GM10266 (cell line): ENCODE measurements around the gene ATF5.

ENCODE experiments used
- DNase-seq: peaks from one replicate; pipeline ENCODE4 v3.0.0; 2012; ENCODE audit errors: extremely low spot score
- TF ChIP-seq, protein P1 (sequence below): IDR thresholded peaks from 2 replicates; pipeline ENCODE4 v1.5.1; 2012; ENCODE audit warnings: mild to moderate bottlenecking, low read depth; ENCODE audit not compliant: control insufficient read depth, insufficient read depth; ENCODE audit errors: missing control alignments

ATF5 gene

DNA sequence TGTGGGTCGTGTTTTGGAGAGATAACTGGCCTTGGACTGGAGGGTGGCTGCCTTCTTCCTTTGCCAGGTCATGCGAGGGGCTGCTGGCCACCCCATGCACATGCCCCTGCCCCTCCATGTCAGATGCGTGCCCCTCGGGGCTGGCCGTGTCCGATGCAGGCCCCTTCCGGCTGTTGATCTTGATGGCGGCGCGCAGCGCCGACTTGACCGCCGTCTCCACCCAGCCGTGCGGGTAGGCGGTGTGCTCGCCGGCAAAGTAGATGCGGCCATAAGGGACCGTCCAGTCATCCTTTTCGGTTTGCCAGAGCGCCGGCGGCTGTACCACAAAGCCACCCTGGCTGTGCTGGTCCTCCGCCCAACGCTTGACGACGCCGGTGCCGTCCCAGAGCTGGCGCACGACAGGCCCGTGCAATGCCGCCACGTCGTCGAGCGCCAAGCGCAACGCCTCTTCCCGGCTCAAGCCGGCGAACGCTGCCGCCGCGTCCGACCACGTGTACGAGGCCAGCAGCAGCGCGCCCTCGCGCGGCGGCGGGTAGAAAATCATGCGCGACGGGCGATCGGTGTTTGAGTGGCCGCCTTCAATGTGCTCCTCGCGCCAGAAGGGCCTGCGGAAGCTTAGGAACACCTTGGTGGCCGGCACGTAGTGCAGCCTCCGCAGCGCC lies 39.2 kb upstream of the ATF5 start:
- TF ChIP-seq, protein P1, sequence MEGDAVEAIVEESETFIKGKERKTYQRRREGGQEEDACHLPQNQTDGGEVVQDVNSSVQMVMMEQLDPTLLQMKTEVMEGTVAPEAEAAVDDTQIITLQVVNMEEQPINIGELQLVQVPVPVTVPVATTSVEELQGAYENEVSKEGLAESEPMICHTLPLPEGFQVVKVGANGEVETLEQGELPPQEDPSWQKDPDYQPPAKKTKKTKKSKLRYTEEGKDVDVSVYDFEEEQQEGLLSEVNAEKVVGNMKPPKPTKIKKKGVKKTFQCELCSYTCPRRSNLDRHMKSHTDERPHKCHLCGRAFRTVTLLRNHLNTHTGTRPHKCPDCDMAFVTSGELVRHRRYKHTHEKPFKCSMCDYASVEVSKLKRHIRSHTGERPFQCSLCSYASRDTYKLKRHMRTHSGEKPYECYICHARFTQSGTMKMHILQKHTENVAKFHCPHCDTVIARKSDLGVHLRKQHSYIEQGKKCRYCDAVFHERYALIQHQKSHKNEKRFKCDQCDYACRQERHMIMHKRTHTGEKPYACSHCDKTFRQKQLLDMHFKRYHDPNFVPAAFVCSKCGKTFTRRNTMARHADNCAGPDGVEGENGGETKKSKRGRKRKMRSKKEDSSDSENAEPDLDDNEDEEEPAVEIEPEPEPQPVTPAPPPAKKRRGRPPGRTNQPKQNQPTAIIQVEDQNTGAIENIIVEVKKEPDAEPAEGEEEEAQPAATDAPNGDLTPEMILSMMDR, result peak; percentile 70
- peak; percentile 64 for DNase-seq

DNA sequence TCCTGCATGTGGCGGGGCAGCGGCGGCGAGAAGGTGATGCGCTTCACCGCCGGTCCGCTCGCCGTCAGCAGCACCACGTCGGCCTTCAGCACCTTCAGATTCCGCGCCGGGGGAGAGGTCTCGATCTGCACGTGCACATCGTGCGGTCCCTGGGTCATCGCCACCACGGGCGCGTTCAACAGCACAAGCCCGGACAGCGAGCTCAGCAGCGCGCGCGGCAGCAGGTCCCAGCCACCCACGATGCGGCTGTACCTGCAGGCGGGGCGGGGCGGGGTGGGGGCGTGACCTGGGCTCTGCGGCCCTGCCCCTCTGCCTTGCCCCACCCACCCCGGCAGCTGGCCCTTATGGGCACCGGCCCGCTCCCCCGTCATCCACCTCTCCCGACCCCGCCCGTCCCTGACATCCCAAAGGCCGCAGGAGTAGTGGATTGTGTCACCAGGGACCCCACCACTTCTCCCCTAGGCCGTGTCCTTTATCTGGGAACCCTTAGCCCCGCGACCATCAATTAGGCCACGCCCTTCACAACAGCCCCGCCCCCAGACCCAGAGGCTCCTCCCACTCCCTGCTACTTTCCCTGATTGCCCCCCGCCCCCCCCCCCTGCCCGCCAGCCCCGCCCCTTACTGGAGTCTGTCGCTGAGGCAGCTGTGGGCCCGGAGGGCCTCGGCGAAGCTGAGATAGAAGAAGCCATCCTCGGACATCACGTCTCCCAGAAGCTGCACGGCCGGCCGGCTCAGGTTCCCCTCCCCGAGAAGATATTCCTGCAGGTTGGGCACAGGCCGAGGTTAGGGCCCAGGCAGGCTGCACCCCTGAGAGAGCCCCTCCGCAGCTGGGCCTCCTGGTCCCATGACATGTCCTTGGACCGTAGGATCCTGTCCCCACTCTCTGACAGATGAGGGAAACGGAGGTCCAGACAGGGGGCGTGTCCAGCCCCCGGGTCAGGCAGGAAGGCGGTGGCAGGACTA lies 38.4 kb upstream of the ATF5 start:
- TF ChIP-seq, protein P1, result no peak
- DNase-seq, result peak; percentile 84

DNA sequence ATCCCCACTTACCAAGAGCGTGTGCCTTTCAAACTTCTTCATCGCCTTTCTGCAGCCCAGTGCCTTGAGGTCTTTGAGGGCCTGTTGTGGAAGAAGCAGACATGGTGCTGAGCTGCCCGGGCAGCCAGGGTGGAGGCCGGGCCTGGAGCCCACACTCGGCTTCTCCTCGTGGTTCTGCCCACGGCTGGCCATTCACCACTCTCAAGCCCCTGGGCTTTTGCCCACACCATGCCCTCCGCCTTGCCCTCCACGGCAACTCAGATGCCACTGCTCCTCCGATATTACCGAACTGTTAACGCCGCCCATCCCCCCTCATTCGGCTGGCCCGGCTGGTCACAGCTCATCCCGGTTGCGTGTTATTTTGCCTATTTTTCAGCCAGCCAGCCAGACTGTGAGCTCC lies 37.6 kb upstream of the ATF5 start:
- no peak for DNase-seq

DNA sequence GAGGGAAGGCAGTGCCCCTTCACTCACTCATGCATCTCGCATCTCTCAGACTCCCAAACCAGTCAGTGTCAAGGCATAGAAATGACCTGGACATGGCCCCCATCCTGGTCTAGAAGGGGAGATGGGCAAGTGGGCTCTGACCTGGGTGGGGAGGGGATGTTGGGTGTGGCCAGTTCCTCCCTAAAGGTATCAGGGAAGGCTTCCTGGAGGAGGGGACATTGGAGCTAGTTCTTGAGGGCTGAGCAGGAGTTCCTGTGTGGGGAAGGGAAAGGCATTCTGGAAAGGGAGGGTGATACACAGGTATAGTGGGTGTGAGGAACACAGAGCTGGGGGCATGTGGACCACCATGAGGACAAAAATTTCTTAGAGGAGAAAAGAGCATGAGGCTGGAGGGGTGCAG lies 36.3 kb upstream of the ATF5 start:
- TF ChIP-seq, protein P1, result no peak
- DNase-seq, result no peak

More for the DNA sequence above, 37.6 kb upstream of the ATF5 start:
- TF ChIP-seq, protein P1, result no peak

DNA sequence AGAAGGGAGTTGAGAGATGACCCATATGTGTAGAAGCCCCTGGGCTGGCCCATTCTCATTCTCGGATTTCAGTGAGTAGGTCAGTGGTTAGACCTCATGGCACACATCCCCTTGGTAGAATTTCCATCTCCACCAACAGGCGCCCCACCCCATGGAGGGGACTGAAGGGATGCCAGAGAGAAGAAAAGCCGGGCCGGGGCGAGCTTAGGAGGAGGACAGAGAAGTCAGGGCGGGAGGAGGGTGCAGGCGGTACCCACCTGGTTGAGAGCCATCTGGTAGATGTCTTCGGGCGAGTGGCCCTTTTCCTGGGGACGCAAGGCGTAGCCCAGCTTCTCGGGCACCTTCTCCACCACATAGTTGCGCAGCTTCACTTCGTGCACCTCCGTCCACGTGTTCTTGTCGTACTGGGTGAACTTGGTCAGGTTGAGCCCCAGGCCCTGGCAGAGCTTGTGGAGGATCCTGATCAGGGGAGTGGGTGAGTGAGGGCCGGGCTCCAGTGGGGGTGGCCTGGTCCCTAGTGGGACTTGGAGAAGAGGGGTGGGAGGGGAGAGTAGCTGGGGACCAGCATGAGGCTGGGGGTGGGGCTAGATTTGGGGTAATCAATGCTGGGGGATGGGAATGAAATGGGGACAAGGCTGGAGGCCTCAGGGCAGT lies 34.9 kb upstream of the ATF5 start:
- TF ChIP-seq, protein P1, result no peak
- DNase-seq, result no peak

DNA sequence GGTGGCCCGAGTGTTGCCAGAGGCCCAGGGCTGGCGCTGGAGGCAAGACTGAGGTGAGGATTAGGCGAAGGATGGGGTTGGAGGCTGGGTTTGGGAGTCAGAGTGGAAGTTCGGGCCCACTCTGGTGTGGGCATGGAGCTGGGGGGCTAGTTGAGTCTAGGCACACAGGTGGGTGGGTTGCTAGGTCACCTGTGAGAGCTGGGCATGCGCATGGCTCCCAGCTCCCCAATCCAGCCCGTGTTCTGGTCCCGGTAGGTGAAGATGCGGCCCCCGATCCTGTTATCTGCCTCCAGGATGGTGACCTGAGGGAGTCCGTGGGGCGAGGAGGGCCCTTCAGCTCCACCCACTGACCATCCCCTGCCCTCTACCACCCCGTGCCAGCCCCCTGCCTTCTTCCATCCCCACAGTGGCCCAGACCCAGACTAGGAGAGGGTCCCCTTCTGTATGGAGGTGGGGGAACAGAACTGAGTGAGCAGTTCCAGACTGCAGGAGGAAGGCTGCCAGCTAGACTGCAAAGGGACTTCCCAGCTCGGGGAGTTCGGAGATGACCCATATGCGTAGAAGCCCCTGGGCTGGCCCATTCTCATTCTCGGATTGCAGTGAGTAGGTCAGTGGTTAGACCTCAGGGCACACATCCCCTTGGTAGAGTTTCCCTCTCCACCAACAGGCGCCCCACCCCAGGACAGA lies 34.0 kb upstream of the ATF5 start:
- TF ChIP-seq, protein P1, result no peak
- DNase-seq, result peak; percentile 63
